GM12892 (cell line): ENCODE results near the gene PSMF1.

Experiments
- DNase-seq: peaks from one replicate; pipeline ENCODE4 v3.0.0; 2011; ENCODE audit not compliant: insufficient read length
- FAIRE-seq: peaks from 2 replicates; lab custom pipeline; 2011; peaks lifted over from hg19 to GRCh38; lab: Jason Lieb, UNC
- POLR2A ChIP-seq: IDR thresholded peaks from 2 replicates; pipeline ENCODE4 v1.6.1; 2011; ENCODE audit warnings: low read depth, low read length, control low read depth
- POLR2AphosphoS5 ChIP-seq: IDR thresholded peaks from 2 replicates; pipeline ENCODE4 v1.6.1; 2011; ENCODE audit warnings: low read depth, low read length, control low read depth
- TAF1 ChIP-seq: IDR thresholded peaks from 2 replicates; pipeline ENCODE4 v1.6.1; 2011; ENCODE audit warnings: low read depth, mild to moderate bottlenecking, control low read depth, low read length, borderline replicate concordance

The PSMF1 gene

GRCh38 chr20:1150218-1150617 is 31.8 kb downstream of the PSMF1 start:
- TF ChIP-seq POLR2A: no peak
- TF ChIP-seq POLR2AphosphoS5: no peak
- TF ChIP-seq TAF1: no peak
- FAIRE-seq: no peak

GRCh38 chr20:1150968-1151367 is 32.6 kb downstream of the PSMF1 start:
- FAIRE-seq: no peak
- TF ChIP-seq TAF1 (no peak), POLR2A (no peak), POLR2AphosphoS5 (no peak)
- no peak for DNase-seq

More at GRCh38 chr20:1150218-1150617, 31.8 kb downstream of the PSMF1 start:
- DNase-seq: no peak

- DNase-seq (no peak), FAIRE-seq (no peak)
- TF ChIP-seq POLR2AphosphoS5 (no peak), TAF1 (no peak), POLR2A (no peak)
Observed at GRCh38 chr20:1154226-1154625, 35.8 kb downstream of the PSMF1 start.

DNA sequence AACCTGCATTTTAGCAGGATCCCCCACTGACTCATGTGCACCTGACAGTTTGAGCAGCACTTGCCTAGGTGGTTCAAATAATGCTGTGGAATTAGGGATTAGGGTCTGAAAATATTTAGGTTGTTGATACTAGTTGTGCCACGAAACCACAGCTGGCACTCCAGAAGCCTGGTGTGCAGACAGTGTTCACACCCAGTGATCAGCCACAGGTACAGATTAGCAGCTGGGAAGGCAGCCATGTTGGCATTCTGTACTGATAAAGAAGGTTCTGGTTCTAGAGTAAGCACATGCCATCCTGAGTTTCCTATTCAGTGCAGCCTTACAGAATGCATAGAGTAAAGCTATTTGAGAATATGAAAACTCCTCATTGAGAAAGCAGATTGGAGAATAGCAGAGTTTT is 36.3 kb downstream of the PSMF1 start:
- DNase-seq (no peak), FAIRE-seq (no peak)
- no peak for TF ChIP-seq TAF1
- TF ChIP-seq POLR2A: no peak
- no peak for TF ChIP-seq POLR2AphosphoS5

DNA sequence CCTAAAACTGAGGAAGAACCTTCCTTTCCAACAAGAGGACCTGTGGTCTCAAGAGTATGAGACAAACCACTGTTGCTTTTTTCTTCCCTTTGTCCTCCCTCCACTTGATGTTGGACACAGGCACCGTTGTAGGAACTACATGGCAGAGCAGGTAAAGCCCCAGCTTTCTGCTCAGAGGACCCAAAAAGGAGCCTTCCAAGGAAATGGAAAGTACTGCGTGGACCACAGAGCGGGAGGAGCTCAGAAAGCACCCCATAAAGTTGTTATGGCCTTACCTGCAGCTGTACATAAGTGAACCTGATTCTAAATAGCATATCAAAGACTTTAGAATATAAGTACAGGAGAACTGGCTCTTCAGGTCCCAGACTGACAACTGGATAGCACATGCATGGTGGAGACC is 36.9 kb downstream of the PSMF1 start:
- TF ChIP-seq POLR2A (no peak), POLR2AphosphoS5 (no peak), TAF1 (no peak)
- FAIRE-seq (no peak), DNase-seq (no peak)

DNA sequence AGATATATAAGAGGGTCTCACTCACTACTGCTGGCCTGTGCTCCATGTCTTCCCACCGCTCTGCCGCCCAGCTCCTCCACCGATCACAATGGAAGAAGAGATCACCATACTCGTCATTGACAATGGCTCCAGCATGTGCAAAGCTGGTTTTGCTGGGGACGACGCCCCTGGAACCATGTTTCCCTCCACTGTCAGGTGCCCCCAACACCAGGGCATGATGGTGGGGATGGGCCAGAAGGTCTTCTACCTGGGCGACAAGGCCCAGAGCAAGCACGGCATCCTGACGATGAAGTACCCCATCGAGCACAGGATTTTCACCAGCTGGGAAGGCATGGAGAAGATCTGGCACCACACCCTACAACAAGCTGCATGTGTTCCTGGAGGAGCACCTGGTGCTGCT is 42.1 kb downstream of the PSMF1 start:
- DNase-seq (no peak), FAIRE-seq (no peak)
- TF ChIP-seq POLR2A (no peak), TAF1 (no peak), POLR2AphosphoS5 (no peak)

- DNase-seq (no peak), FAIRE-seq (no peak)
- TF ChIP-seq POLR2A: no peak
- no peak for TF ChIP-seq TAF1
- TF ChIP-seq POLR2AphosphoS5: no peak
Observed at GRCh38 chr20:1160991-1161390, 42.6 kb downstream of the PSMF1 start.

GRCh38 chr20:1163105-1163504 is 44.7 kb downstream of the PSMF1 start:
- no peak for FAIRE-seq
- no peak for DNase-seq
- TF ChIP-seq POLR2A: no peak
- no peak for TF ChIP-seq POLR2AphosphoS5
- no peak for TF ChIP-seq TAF1

DNA sequence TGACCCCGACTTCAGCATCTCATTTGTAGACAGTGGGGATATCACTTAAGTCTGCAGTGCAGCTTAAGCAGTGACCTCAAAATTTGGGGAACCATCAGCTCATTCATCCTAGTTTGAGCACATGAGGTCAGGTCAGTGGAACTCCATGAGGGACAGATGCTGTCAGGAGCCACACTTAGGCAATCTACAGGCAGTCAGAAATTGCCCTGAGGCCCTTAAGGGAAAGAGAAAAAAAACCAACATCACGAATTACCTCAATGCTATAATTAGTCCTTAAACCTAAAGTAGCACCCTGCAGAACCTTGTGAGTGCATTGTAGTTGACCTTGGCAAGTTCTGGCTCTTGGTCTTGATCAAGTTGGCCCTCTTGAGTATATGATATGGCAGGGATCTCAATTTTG is 45.3 kb downstream of the PSMF1 start:
- no peak for FAIRE-seq
- DNase-seq: no peak
- TF ChIP-seq POLR2A (no peak), POLR2AphosphoS5 (no peak), TAF1 (no peak)

DNA sequence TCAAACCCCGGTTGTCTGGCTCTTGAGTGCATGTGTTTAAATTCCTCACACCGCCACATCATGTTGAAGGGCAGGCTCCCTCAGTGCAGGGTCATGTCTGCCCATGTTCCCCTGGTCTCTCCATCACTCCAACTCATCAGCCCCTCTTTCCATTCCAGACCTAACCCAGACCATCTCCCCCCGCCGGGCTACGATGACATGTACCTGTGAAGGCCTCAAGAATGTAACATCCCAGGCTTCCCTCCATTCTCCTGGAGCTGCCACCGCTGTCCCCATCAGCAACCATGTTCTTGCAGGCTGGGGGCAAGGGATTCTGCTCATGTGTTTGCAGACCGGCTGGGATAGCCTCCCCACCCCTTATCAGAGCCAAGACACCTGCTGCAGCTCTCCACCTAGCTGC is 46.5 kb downstream of the PSMF1 start:
- no peak for TF ChIP-seq POLR2AphosphoS5
- no peak for TF ChIP-seq TAF1
- TF ChIP-seq POLR2A: no peak
- no peak for FAIRE-seq

GRCh38 chr20:1165521-1165920 is 47.1 kb downstream of the PSMF1 start:
- FAIRE-seq (no peak), DNase-seq (no peak)
- TF ChIP-seq TAF1: no peak
- no peak for TF ChIP-seq POLR2AphosphoS5
- no peak for TF ChIP-seq POLR2A

More for the DNA sequence above, 46.5 kb downstream of the PSMF1 start:
- DNase-seq: no peak

DNA sequence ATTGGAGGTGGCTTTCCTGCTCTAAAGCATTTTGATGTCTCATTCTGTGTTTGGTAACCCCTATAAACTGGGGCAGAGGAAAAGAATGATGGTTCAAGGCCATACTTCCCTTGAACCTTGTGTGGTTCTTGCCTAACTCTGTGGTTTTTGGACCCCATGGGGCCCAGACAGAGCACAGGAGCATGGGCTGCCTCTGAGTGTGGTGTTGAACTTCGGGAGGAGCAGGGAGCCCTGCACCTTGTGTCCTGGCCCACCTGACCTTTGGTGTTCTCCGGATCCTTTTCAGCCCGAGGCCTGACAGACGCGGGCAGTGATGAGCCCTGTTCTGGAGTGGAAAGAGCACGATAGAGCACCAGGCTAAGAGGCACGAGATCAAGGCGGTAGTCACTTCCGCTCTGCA is 47.5 kb downstream of the PSMF1 start:
- DNase-seq: no peak
- no peak for TF ChIP-seq POLR2AphosphoS5
- no peak for TF ChIP-seq POLR2A
- TF ChIP-seq TAF1: no peak
- FAIRE-seq: no peak

DNA sequence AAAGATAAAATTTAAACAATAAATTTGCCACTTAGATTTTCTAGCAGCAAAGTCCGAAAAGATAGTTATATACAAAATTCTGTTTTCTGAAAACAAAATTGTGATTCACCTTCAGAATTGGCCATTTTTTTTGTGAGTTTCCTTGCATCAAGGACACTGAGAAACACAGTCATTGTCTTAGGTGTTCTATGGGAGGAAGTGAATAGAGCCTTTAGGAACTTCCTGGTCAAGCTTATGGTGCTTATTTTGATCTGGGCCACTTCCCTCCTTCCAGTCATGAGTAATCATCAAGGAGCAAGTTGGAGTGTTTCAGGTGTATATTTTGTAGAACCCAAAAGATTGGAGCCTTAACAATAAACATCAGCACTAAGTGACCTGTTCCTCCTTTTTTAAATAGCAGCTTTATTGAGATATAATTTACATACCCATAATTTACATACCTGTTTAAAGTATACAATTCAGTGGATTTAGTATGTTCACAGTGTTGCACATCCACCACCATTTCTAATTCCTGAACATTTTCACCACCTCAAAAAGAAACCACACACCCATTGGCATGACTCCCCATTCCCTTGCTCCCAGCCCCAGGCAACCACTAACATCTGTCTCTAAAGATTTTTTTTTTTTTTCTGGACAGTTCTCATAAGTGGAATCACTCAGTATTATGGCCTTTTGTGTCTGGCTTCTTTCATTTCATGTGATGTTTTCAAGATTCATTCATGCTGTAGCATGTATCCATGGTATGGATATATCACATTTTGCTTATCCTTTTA is 48.7 kb downstream of the PSMF1 start:
- no peak for DNase-seq
- TF ChIP-seq POLR2A (no peak), TAF1 (no peak), POLR2AphosphoS5 (no peak)
- FAIRE-seq: no peak
